PC-3 (cell line): Measurements from ENCODE around the gene UNC93B1. TPM values are rescaled to one million over a fixed set of nuclear protein-coding genes. Genes with fewer than 3 reads are reported as not detected.

Experiments used
- ATAC-seq: fragments of 200-7000 bp; cut with Tn5 transposase; 2 replicates; pipeline ENCODE4 v1.9.1; 2020; ENCODE audit warnings: mild to moderate bottlenecking, moderate library complexity
- BruUV-seq: library from RNA; stranded (reverse); fragments of 400-500 nt; replicated peaks from 2 replicates; lab custom pipeline; 2021; lab: Mats Ljungman, UMichigan
- CTCF ChIA-PET: fragments of 300-600 bp; sonication (Branson Sonifier 250); formaldehyde crosslinking; loops from one replicate; lab custom pipeline; 2022; ENCODE audit warnings: antibody characterized with exemption; lab: Charles Lee
- POLR2A ChIA-PET: fragments of 300-600 bp; sonication (Branson Sonifier 250); formaldehyde crosslinking; loops from one replicate; lab custom pipeline; 2022; ENCODE audit warnings: antibody characterized with exemption; ENCODE audit not compliant: unreplicated experiment; lab: Charles Lee
- DNase-seq: peaks from one replicate; pipeline ENCODE4 v3.0.0-alpha.2; 2015
- H2AFZ ChIP-seq: fragments of 300-600 bp; sonication (generic); 2 replicates; pipeline ENCODE4 v1.6.0; 2016; ENCODE audit warnings: antibody characterized with exemption, low read length
- H3F3A ChIP-seq: fragments of 300-600 bp; sonication (generic); one replicate; pipeline ENCODE4 v1.6.0; 2017; ENCODE audit warnings: antibody characterized with exemption, low read length, control low read depth, mild to moderate bottlenecking; ENCODE audit not compliant: unreplicated experiment
- H3K27ac ChIP-seq: fragments of 300-600 bp; sonication (generic); 2 replicates; pipeline ENCODE4 v1.5.1; 2016; ENCODE audit warnings: mild to moderate bottlenecking, low read length
- H3K27me3 ChIP-seq: fragments of 300-600 bp; sonication (generic); 2 replicates; pipeline ENCODE4 v1.6.1; 2016; ENCODE audit warnings: low read length, mixed read lengths
- H3K36me3 ChIP-seq: fragments of 300-600 bp; sonication (generic); 2 replicates; pipeline ENCODE4 v1.6.1; 2016; ENCODE audit warnings: low read depth, mixed run types, low read length, mixed read lengths
- H3K4me1 ChIP-seq: fragments of 300-600 bp; sonication (generic); 2 replicates; pipeline ENCODE4 v1.5.1; 2016; ENCODE audit warnings: low read length; ENCODE audit not compliant: insufficient read depth
- H3K4me2 ChIP-seq: fragments of 300-600 bp; sonication (generic); 2 replicates; pipeline ENCODE4 v1.6.0; 2016; ENCODE audit warnings: low read length
- H3K4me3 ChIP-seq: fragments of 300-600 bp; sonication (generic); 2 replicates; pipeline ENCODE4 v1.5.1; 2016; ENCODE audit warnings: mild to moderate bottlenecking, low read length, mixed read lengths
- H3K79me2 ChIP-seq: fragments of 300-600 bp; sonication (generic); 2 replicates; pipeline ENCODE4 v1.6.1; 2017; ENCODE audit warnings: low read length, mixed read lengths
- H3K9ac ChIP-seq: fragments of 300-600 bp; sonication (generic); 2 replicates; pipeline ENCODE4 v1.6.0; 2016; ENCODE audit warnings: mild to moderate bottlenecking, low read length
- H3K9me2 ChIP-seq: fragments of 300-600 bp; sonication (generic); replicated peaks from 2 replicates; pipeline ENCODE4 v1.6.1; 2016; ENCODE audit warnings: mixed run types, low read length, mixed read lengths
- H3K9me3 ChIP-seq: fragments of 300-600 bp; sonication (generic); 2 replicates; pipeline ENCODE4 v1.6.1; 2016; ENCODE audit warnings: low read length, mixed read lengths
- H4K20me1 ChIP-seq: fragments of 300-600 bp; sonication (generic); 2 replicates; pipeline ENCODE4 v1.6.1; 2016; ENCODE audit warnings: low read length, mixed read lengths
- EZH2 ChIP-seq: fragments of 300-600 bp; sonication (generic); IDR thresholded peaks from one replicate; pipeline ENCODE4 v1.6.1; 2017; ENCODE audit warnings: antibody characterized with exemption, mild to moderate bottlenecking, low read length; ENCODE audit not compliant: unreplicated experiment
- EZH2phosphoT487 ChIP-seq: fragments of 300-600 bp; sonication (generic); IDR thresholded peaks from 2 replicates; pipeline ENCODE4 v1.6.1; 2018; ENCODE audit warnings: mild to moderate bottlenecking, antibody characterized with exemption, low read length, borderline replicate concordance
- intact Hi-C: fragments of 100-400 bp; cut with micrococcal nuclease; formaldehyde crosslinking; loops from 2 replicates; pipeline ENCODE4 v1.9.0; 2023
- total RNA-seq: library from RNA; depleted of rRNA; stranded (reverse); fragments of >200 nt; gene quantifications from 2 replicates; pipeline ENCODE4 v1.2.3, GENCODE V29; 2014
- TF ChIP-seq, protein P1 (sequence below): fragments of 300-600 bp; sonication (generic); conservative IDR thresholded peaks from 2 replicates; pipeline ENCODE4 v1.5.1; 2017; ENCODE audit warnings: antibody characterized with exemption, low read depth, mild to moderate bottlenecking, low read length

Gene UNC93B1
- total RNA-seq, 1 experiment from 2014 or later = 66.8 TPM

DNA sequence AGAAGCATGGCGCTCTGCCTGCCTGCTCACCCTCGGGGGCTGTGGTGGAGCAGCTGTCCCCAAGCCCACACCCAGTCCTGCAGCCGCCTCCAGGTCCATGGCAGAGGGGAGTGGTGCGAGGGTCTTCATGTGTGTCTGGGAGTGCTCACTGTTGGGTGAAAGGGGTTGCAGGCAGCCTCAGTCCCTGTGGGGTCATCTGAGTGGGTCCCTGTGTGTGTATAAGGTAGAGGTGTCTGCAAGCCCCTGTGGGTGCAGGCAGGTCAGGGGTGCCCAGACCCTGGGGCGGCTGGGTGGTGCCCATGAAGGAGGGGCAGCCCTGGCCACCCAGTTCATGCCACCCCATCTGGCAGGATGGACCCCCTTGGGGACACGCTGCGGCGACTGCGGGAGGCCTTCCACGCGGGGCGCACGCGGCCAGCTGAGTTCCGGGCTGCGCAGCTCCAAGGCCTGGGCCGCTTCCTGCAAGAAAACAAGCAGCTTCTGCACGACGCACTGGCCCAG lies 11.1 kb upstream of the UNC93B1 start:
- no peaks in the 10 kb centered on the region for H3K27me3 ChIP-seq
- TF ChIP-seq EZH2phosphoT487 = no peak
- TF ChIP-seq, protein P1, sequence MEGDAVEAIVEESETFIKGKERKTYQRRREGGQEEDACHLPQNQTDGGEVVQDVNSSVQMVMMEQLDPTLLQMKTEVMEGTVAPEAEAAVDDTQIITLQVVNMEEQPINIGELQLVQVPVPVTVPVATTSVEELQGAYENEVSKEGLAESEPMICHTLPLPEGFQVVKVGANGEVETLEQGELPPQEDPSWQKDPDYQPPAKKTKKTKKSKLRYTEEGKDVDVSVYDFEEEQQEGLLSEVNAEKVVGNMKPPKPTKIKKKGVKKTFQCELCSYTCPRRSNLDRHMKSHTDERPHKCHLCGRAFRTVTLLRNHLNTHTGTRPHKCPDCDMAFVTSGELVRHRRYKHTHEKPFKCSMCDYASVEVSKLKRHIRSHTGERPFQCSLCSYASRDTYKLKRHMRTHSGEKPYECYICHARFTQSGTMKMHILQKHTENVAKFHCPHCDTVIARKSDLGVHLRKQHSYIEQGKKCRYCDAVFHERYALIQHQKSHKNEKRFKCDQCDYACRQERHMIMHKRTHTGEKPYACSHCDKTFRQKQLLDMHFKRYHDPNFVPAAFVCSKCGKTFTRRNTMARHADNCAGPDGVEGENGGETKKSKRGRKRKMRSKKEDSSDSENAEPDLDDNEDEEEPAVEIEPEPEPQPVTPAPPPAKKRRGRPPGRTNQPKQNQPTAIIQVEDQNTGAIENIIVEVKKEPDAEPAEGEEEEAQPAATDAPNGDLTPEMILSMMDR = no peak
- TF ChIP-seq EZH2 = no peak
- no peak for ATAC-seq
- peaks cover 24% of the 10 kb centered on the region for H3K79me2 ChIP-seq
- peaks cover 67% of the 10 kb centered on the region for H3K4me1 ChIP-seq
- no peaks in the 10 kb centered on the region for H3K9me3 ChIP-seq
- H3K4me2 ChIP-seq = peak overlapping the region; percentile 85
- no peaks in the 10 kb centered on the region for H3K9me2 ChIP-seq
- CTCF ChIA-PET = interaction anchor here (1.2 kb wide), 1 partner anchor 60 kb away, joined by 5 read pairs; no protein-coding TSS in a partner anchor
- peaks cover 8% of the 10 kb centered on the region for H3F3A ChIP-seq
- no peak for DNase-seq
- intact Hi-C loops = loop anchor here (10.0 kb wide), 1 partner anchor 200 kb away; the partner anchor contains the start of gene KMT5B
- no TSS peak for BruUV-seq
- no peaks in the 10 kb centered on the region for H4K20me1 ChIP-seq
- H3K4me3 ChIP-seq = peak overlapping the region; percentile 50; the same call in 1 of the 2 replicates
- peak overlapping the region; percentile 96 for H3K27ac ChIP-seq
- peak overlapping the region; percentile 82 for H3K9ac ChIP-seq
- no peaks in the 10 kb centered on the region for H3K36me3 ChIP-seq
- H2AFZ ChIP-seq = no peak overlapping the region
- POLR2A ChIA-PET = interaction anchor here (0.6 kb wide), 1 partner anchor 26 kb away, joined by 3 read pairs; no protein-coding TSS in a partner anchor

DNA sequence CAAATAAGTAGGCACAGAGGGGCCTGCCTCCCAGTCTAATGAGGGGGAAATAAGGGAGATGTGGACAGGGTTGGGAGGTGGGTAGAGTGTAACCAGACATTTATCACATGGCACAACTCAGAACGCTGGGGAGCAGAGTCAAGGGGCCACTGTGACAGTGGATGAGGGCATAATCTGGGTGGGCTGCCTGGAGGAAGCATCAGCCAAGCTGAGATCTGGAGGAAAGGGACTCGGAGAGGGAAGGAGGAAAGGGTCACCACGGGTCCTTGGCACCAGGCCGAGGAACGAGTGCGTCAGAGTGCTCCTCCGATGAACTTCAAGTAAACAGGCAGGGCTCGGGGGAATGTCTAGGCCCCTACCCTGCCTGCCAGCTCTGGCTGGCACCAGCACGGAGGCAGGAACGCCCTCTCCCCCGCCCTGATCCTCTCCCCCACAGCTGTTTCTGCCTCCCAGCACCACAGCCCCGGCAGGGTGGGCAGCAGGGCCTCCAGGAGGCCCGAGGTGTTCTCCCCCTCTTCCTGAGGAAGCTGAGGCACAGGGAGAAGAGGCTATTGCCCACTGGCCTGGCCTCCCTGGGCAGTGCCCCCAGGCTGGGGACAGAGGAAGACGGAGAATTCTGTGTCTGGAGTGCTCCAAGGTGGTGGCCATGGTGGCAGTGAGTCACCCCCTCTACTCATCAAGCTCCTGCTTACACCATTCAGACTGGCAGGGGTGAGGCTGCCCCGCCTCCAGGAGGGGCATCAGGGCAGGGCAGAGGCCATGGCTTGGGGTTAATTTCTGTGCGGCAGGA lies 10.5 kb upstream of the UNC93B1 start:
- Histone ChIP-seq H4K20me1 (no peaks in the 10 kb centered on the region), H3K9me2 (no peaks in the 10 kb centered on the region), H3K4me2 (peak overlapping the region; percentile 85), H3K27me3 (no peaks in the 10 kb centered on the region), H3K27ac (peak overlapping the region; percentile 96), H3K9ac (peak overlapping the region; percentile 82), H3K79me2 (peaks cover 24% of the 10 kb centered on the region), H3K4me1 (peaks cover 69% of the 10 kb centered on the region), H3K4me3 (peak overlapping the region; percentile 50), H3K9me3 (no peaks in the 10 kb centered on the region), H3F3A (peaks cover 9% of the 10 kb centered on the region), H3K36me3 (no peaks in the 10 kb centered on the region), H2AFZ (peak overlapping the region; percentile 66)
- POLR2A ChIA-PET = interaction anchor here (0.6 to 0.7 kb wide), 2 partner anchors 26 to 1076 kb away, joined by 3 read pairs; no protein-coding TSS in a partner anchor
- intact Hi-C loops = loop anchor here (10.0 kb wide), 1 partner anchor 200 kb away; the partner anchor contains the start of gene KMT5B
- ATAC-seq (peak; percentile 59), DNase-seq (peak; percentile 97)
- CTCF ChIA-PET = interaction anchor here (1.2 kb wide), 1 partner anchor 59 kb away, joined by 5 read pairs; no protein-coding TSS in a partner anchor
- TSS peak; percentile 10 for BruUV-seq
- TF ChIP-seq, protein P1 = no peak
- TF ChIP-seq EZH2phosphoT487 = no peak
- TF ChIP-seq EZH2 = no peak
